ENCODE data around the gene CD80.
"Not testable (repeated sequence)": the region's sequence is repeated elsewhere in the genome, so short reads cannot be mapped to it uniquely, and the experiment has no call there.

CD80 gene

GRCh38 chr3:119569156-119569555 is 9.7 kb upstream of the CD80 start:
- no peak for TF ChIP-seq SPI1 (IDR thresholded peaks at IDR 0.05; ENCODE audit: low read depth, low read length)
- no peak for TF ChIP-seq POLR2A (IDR thresholded peaks at IDR 0.05; ENCODE audit: low read depth, low read length)
- no peak for TF ChIP-seq POU2F2 (IDR thresholded peaks at IDR 0.05; ENCODE audit: low read depth, low read length)
- TF ChIP-seq TAF1 (IDR thresholded peaks at IDR 0.05; ENCODE audit: low read depth, low read length), result no peak
- no peak for TF ChIP-seq POLR2AphosphoS5 (IDR thresholded peaks at IDR 0.05; ENCODE audit: low read depth, low read length)
- TF ChIP-seq PAX5 (IDR thresholded peaks at IDR 0.05; ENCODE audit: insufficient read depth, low read length, severe bottlenecking), result no peak
- FAIRE-seq (no peak), DNase-seq (ENCODE audit: insufficient read length, low spot score) (no peak)

DNA sequence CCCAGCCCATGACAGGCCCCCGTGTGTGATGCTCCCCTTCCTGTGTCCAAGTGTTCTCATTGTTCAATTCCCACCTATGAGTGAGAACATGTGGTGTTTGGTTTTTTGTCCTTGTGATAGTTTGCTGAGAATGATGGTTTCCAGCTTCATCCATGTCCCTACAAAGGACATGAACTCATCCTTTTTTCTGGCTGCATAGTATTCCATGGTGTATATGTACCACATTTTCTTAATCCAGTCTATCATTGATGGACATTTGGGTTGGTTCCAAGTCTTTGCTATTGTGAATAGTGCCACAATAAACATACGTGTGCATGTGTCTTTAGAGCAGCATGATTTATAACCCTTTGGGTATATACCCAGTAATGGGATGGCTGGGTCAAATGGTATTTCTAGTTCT is 3.9 kb upstream of the CD80 start:
- not testable (repeated sequence) for FAIRE-seq; DNase-seq (ENCODE audit: insufficient read length, low spot score)

DNA sequence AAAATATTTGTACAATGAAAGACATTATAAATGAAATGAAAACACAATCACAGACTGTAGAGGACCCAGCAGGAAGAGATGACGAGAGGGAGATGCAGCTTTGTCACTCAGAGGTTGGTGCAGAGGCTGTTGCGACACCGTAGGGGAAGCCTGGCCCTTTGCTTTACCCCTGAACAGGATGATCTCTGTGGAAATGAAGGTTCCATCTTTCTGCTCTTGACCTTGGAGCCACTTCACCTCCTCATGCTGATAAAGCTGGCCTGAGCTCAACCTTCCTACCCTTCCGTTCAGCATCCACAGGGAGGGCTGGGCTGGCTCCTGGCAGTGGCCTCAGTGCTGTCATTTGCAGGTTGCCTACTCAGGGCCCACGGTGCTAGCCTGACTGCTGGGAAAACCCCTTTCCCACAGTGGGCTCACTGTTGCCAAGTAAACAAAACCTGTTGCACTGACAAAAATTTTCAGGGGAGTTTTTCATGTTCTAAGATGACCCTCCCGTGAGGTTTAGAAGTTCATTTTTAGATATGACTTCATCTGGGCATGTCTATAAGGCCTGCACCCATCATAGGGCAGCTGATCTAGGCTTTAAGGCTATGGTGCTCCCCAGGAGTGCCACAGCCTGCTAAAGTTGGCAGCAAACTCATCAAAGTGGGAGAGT is 3.0 kb upstream of the CD80 start:
- TF ChIP-seq SPI1 (IDR thresholded peaks at IDR 0.05; ENCODE audit: low read depth, low read length) (no peak), TAF1 (IDR thresholded peaks at IDR 0.05; ENCODE audit: low read depth, low read length) (peak; percentile 84), PAX5 (IDR thresholded peaks at IDR 0.05; ENCODE audit: insufficient read depth, low read length, severe bottlenecking) (no peak), POLR2A (IDR thresholded peaks at IDR 0.05; ENCODE audit: low read depth, low read length) (peak; percentile 96), POLR2AphosphoS5 (IDR thresholded peaks at IDR 0.05; ENCODE audit: low read depth, low read length) (peak; percentile 95), POU2F2 (IDR thresholded peaks at IDR 0.05; ENCODE audit: low read depth, low read length) (peak; percentile 73)

DNA sequence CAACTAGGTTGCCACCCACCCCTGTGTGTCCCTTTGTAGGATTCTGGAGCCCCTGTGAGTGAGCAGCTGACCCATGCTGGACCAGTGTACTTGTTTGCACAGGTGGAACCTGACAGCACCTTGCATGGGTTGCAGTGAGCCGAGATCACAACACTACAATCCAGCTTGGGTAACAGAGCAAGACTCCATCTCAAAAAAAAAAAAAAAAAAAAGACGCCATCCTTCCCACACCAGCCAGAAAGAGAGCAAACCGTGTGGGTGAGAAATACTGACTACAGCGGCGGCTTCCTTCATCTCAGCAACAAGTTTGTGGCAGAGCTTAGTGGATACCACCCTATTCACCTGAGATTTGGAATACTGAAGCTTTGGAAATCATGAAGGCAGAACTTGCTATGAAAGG is 746 bp upstream of the CD80 start:
- TF ChIP-seq SPI1 (IDR thresholded peaks at IDR 0.05; ENCODE audit: low read depth, low read length) (no peak), POLR2AphosphoS5 (IDR thresholded peaks at IDR 0.05; ENCODE audit: low read depth, low read length) (no peak; the same call in 1 of the 2 replicates), PAX5 (IDR thresholded peaks at IDR 0.05; ENCODE audit: insufficient read depth, low read length, severe bottlenecking) (no peak), TAF1 (IDR thresholded peaks at IDR 0.05; ENCODE audit: low read depth, low read length) (no peak), POLR2A (IDR thresholded peaks at IDR 0.05; ENCODE audit: low read depth, low read length) (no peak), POU2F2 (IDR thresholded peaks at IDR 0.05; ENCODE audit: low read depth, low read length) (no peak)
- FAIRE-seq (no peak), DNase-seq (ENCODE audit: insufficient read length, low spot score) (no peak)

More for the DNA sequence above, 3.0 kb upstream of the CD80 start:
- FAIRE-seq (peak; percentile 93), DNase-seq (ENCODE audit: insufficient read length, low spot score) (no peak)

DNA sequence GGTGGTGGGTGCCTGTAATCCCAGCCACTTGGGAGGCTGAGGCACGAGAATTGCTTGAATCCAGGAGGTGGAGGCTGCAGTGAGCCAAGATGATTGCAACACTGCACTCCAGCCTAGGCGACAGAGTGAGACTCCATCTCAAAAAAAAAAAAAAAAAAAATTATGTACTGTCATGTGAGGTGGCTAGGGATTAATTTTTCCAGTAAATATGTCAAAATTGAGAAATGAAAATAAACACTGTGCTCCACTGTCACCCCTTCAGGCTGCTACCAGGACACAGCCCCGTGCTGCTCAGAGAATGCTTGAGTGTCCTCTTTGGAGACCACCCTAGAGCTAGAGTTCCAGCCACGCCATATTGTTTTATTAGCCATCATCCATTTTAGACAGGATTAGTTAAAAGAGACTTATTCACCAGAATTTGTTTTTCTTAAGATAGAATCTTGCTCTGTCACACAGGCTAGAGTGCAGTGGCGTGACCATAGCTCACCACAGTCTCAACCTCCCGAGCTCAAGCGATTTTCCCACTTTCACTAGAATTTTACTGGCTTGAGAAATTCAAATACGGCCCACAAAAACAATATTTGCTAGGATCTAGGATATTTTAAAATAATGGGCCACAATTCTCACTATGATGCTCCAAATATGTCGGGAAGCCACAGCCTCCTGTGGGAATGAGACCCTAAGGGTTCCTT is 642 bp downstream of the CD80 start:
- FAIRE-seq, result no peak

DNA sequence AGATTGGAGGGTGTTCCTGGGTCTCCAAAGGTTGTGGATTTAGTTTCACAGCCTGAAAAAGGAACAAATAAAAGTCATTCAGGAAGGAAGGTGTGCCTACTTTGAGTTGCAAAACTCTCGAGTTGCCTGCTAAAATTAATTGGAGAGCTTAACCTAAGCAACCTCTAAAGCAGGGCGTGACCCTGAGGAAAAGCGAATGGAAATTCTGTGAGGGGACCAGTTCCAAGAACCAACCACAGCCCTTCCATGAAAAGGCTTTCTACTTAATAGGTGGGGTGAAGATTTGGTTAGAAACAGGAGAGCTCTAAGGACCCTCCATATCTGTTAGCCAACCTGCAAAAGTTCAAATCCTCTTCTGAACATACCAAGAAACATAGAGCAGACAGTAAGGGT is 1.5 kb downstream of the CD80 start:
- DNase-seq (ENCODE audit: insufficient read length, low spot score) (no peak), FAIRE-seq (peak; percentile 54)
- no peak for TF ChIP-seq POLR2A (IDR thresholded peaks at IDR 0.05; ENCODE audit: low read depth, low read length)
- TF ChIP-seq POU2F2 (IDR thresholded peaks at IDR 0.05; ENCODE audit: low read depth, low read length), result no peak
- TF ChIP-seq TAF1 (IDR thresholded peaks at IDR 0.05; ENCODE audit: low read depth, low read length), result no peak
- TF ChIP-seq SPI1 (IDR thresholded peaks at IDR 0.05; ENCODE audit: low read depth, low read length), result no peak
- no peak for TF ChIP-seq POLR2AphosphoS5 (IDR thresholded peaks at IDR 0.05; ENCODE audit: low read depth, low read length)
- TF ChIP-seq PAX5 (IDR thresholded peaks at IDR 0.05; ENCODE audit: insufficient read depth, low read length, severe bottlenecking), result no peak

More for the DNA sequence above, 642 bp downstream of the CD80 start:
- TF ChIP-seq SPI1 (IDR thresholded peaks at IDR 0.05; ENCODE audit: low read depth, low read length) (no peak), TAF1 (IDR thresholded peaks at IDR 0.05; ENCODE audit: low read depth, low read length) (peak; percentile 67; the same call in 1 of the 2 replicates), POLR2AphosphoS5 (IDR thresholded peaks at IDR 0.05; ENCODE audit: low read depth, low read length) (no peak), PAX5 (IDR thresholded peaks at IDR 0.05; ENCODE audit: insufficient read depth, low read length, severe bottlenecking) (no peak), POLR2A (IDR thresholded peaks at IDR 0.05; ENCODE audit: low read depth, low read length) (no peak), POU2F2 (IDR thresholded peaks at IDR 0.05; ENCODE audit: low read depth, low read length) (no peak)
- DNase-seq (ENCODE audit: insufficient read length, low spot score), result no peak

- TF ChIP-seq POLR2A (IDR thresholded peaks at IDR 0.05; ENCODE audit: low read depth, low read length), result no peak
- no peak for TF ChIP-seq POU2F2 (IDR thresholded peaks at IDR 0.05; ENCODE audit: low read depth, low read length)
- no peak for TF ChIP-seq SPI1 (IDR thresholded peaks at IDR 0.05; ENCODE audit: low read depth, low read length)
- no peak for TF ChIP-seq TAF1 (IDR thresholded peaks at IDR 0.05; ENCODE audit: low read depth, low read length)
- peak; percentile 82 for FAIRE-seq
- no peak for DNase-seq (ENCODE audit: insufficient read length, low spot score)
Measured at GRCh38 chr3:119557192-119557876, 2.1 kb downstream of the CD80 start.

GRCh38 chr3:119555929-119556328 is 3.5 kb downstream of the CD80 start:
- no peak for TF ChIP-seq POLR2A (IDR thresholded peaks at IDR 0.05; ENCODE audit: low read depth, low read length)
- TF ChIP-seq SPI1 (IDR thresholded peaks at IDR 0.05; ENCODE audit: low read depth, low read length), result no peak
- no peak for TF ChIP-seq POU2F2 (IDR thresholded peaks at IDR 0.05; ENCODE audit: low read depth, low read length)
- no peak for TF ChIP-seq PAX5 (IDR thresholded peaks at IDR 0.05; ENCODE audit: insufficient read depth, low read length, severe bottlenecking)
- no peak for TF ChIP-seq TAF1 (IDR thresholded peaks at IDR 0.05; ENCODE audit: low read depth, low read length)
- TF ChIP-seq POLR2AphosphoS5 (IDR thresholded peaks at IDR 0.05; ENCODE audit: low read depth, low read length), result no peak; the same call in 1 of the 2 replicates
- no peak for DNase-seq (ENCODE audit: insufficient read length, low spot score)
- peak; percentile 81 for FAIRE-seq

- DNase-seq (ENCODE audit: insufficient read length, low spot score) (no peak), FAIRE-seq (peak; percentile 58)
- no peak for TF ChIP-seq PAX5 (IDR thresholded peaks at IDR 0.05; ENCODE audit: insufficient read depth, low read length, severe bottlenecking)
- TF ChIP-seq POLR2AphosphoS5 (IDR thresholded peaks at IDR 0.05; ENCODE audit: low read depth, low read length), result 0 out of 2 replicates have a peak, but pooled peaks have one; percentile 17
- TF ChIP-seq POU2F2 (IDR thresholded peaks at IDR 0.05; ENCODE audit: low read depth, low read length), result 0 out of 2 replicates have a peak, but pooled peaks have one; percentile 42
- peak; percentile 72 for TF ChIP-seq POLR2A (IDR thresholded peaks at IDR 0.05; ENCODE audit: low read depth, low read length)
- TF ChIP-seq TAF1 (IDR thresholded peaks at IDR 0.05; ENCODE audit: low read depth, low read length), result no peak
- peak; percentile 42 for TF ChIP-seq SPI1 (IDR thresholded peaks at IDR 0.05; ENCODE audit: low read depth, low read length)
Measured at GRCh38 chr3:119555309-119555735, 4.1 kb downstream of the CD80 start.
